Neural cell (in vitro differentiated cells): ENCODE measurements around the gene RASL10A. TPM values are rescaled to one million over a fixed set of nuclear protein-coding genes. Genes with fewer than 3 reads are reported as not detected.

Source experiments
- H2AFZ ChIP-seq: fragments of 200-600, 300-800 bp; sonication (generic), shearing (Covaris generic); 2 replicates; pipeline ENCODE4 v1.6.0; 2014; ENCODE audit warnings: low read depth, mild to moderate bottlenecking, antibody characterized with exemption, low read length, moderate library complexity
- H3F3A ChIP-seq: fragments of 200-600 bp; shearing (Covaris generic); 2 replicates; pipeline ENCODE4 v1.6.1; 2016; ENCODE audit warnings: mild to moderate bottlenecking, moderate library complexity, mixed read lengths, antibody characterized with exemption, low read length; ENCODE audit not compliant: insufficient read depth, poor library complexity, severe bottlenecking
- H3K27ac ChIP-seq: fragments of 200-600, 300-800 bp; sonication (generic), shearing (Covaris generic); 2 replicates; pipeline ENCODE4 v1.5.1; 2014; ENCODE audit warnings: mild to moderate bottlenecking, low read length, moderate library complexity
- H3K27me3 ChIP-seq: fragments of 300-800, 200-600 bp; sonication (generic), shearing (Covaris generic); 2 replicates; pipeline ENCODE4 v1.6.0; 2014; ENCODE audit warnings: mild to moderate bottlenecking, low read depth, low read length, moderate library complexity; ENCODE audit not compliant: insufficient read depth
- H3K36me3 ChIP-seq: fragments of 300-800, 200-600 bp; sonication (generic), shearing (Covaris generic); 2 replicates; pipeline ENCODE4 v1.5.1; 2014; ENCODE audit warnings: mild to moderate bottlenecking, antibody characterized with exemption, low read length, moderate library complexity; ENCODE audit not compliant: insufficient read depth
- H3K4me2 ChIP-seq: fragments of 300-800, 200-600 bp; sonication (generic), shearing (Covaris generic); 2 replicates; pipeline ENCODE4 v1.6.0; 2014; ENCODE audit warnings: mild to moderate bottlenecking, low read length
- H3K4me3 ChIP-seq: fragments of 300-800, 200-600 bp; sonication (generic), shearing (Covaris generic); 2 replicates; pipeline ENCODE4 v1.5.1; 2014; ENCODE audit warnings: mild to moderate bottlenecking, low read length, moderate library complexity
- H3K79me2 ChIP-seq: fragments of 200-600 bp; shearing (Covaris generic); replicated peaks from 2 replicates; pipeline ENCODE4 v1.6.0; 2014; ENCODE audit warnings: mild to moderate bottlenecking, low read length, moderate library complexity; ENCODE audit not compliant: insufficient read depth
- H3K9ac ChIP-seq: fragments of 300-800, 200-600 bp; sonication (generic), shearing (Covaris generic); 2 replicates; pipeline ENCODE4 v1.6.1; 2016; ENCODE audit warnings: mild to moderate bottlenecking, low read length, mixed read lengths
- H3K9me2 ChIP-seq: fragments of 200-600 bp; shearing (Covaris generic); 2 replicates; pipeline ENCODE4 v1.6.1; 2016; ENCODE audit warnings: mild to moderate bottlenecking, low read length, mixed read lengths; ENCODE audit not compliant: insufficient read depth
- H3K9me3 ChIP-seq: fragments of 200-600, 300-800 bp; sonication (generic), shearing (Covaris generic); 2 replicates; pipeline ENCODE4 v1.6.1; 2016; ENCODE audit warnings: mild to moderate bottlenecking, mixed run types, low read length, moderate library complexity, mixed read lengths
- H4K20me1 ChIP-seq: fragments of 200-600 bp; shearing (Covaris generic); 2 replicates; pipeline ENCODE4 v1.6.1; 2016; ENCODE audit warnings: mild to moderate bottlenecking, mixed run types; ENCODE audit not compliant: insufficient read depth
- EP300 ChIP-seq: fragments of 450-650 bp; conservative IDR thresholded peaks from 2 replicates; pipeline ENCODE4 v1.6.1; 2014; ENCODE audit warnings: antibody characterized with exemption, mild to moderate bottlenecking, moderate library complexity; ENCODE audit not compliant: poor library complexity, severe bottlenecking
- EZH2 ChIP-seq: fragments of 200-600, 300-800 bp; shearing (Covaris generic), sonication (generic); IDR thresholded peaks from 2 replicates; pipeline ENCODE4 v1.6.1; 2014; ENCODE audit warnings: antibody characterized with exemption, low read length, borderline replicate concordance, mild to moderate bottlenecking; ENCODE audit not compliant: insufficient read depth, poor library complexity, severe bottlenecking
- MXI1 ChIP-seq: fragments of 450-650 bp; conservative IDR thresholded peaks from 2 replicates; pipeline ENCODE4 v1.6.1; 2014; ENCODE audit warnings: antibody characterized with exemption, mild to moderate bottlenecking; ENCODE audit not compliant: poor library complexity, severe bottlenecking
- POLR2AphosphoS5 ChIP-seq: IDR thresholded peaks from 2 replicates; pipeline ENCODE4 v1.6.1; 2012
- RAD21 ChIP-seq: fragments of 450-650 bp; conservative IDR thresholded peaks from 2 replicates; pipeline ENCODE4 v1.6.1; 2014; ENCODE audit warnings: antibody characterized with exemption, mild to moderate bottlenecking, moderate library complexity
- SMC3 ChIP-seq: fragments of 450-650 bp; conservative IDR thresholded peaks from 2 replicates; pipeline ENCODE4 v1.6.1; 2014; ENCODE audit warnings: antibody characterized with exemption, mild to moderate bottlenecking, moderate library complexity; ENCODE audit not compliant: poor library complexity
- TAF1 ChIP-seq: IDR thresholded peaks from 2 replicates; pipeline ENCODE4 v1.6.1; 2012; ENCODE audit warnings: low read depth
- polyA plus RNA-seq: library from polyadenylated mRNA; depleted of rRNA; stranded (reverse); fragments of >200 nt; gene quantifications from 2 replicates; pipeline ENCODE4 v1.2.3, GENCODE V29; 2014
- TF ChIP-seq, protein P1 (sequence below): fragments of 450-650 bp; IDR thresholded peaks from 2 replicates; pipeline ENCODE4 v1.5.1; 2014; ENCODE audit warnings: antibody characterized with exemption, mild to moderate bottlenecking, moderate library complexity; ENCODE audit not compliant: poor library complexity, severe bottlenecking
- TF ChIP-seq, protein P2 (sequence below): IDR thresholded peaks from 2 replicates; pipeline ENCODE4 v1.6.1; 2012; ENCODE audit warnings: borderline replicate concordance

The RASL10A gene
- polyA plus RNA-seq, 1 donor from 2014 or later: 3.0 TPM

DNA sequence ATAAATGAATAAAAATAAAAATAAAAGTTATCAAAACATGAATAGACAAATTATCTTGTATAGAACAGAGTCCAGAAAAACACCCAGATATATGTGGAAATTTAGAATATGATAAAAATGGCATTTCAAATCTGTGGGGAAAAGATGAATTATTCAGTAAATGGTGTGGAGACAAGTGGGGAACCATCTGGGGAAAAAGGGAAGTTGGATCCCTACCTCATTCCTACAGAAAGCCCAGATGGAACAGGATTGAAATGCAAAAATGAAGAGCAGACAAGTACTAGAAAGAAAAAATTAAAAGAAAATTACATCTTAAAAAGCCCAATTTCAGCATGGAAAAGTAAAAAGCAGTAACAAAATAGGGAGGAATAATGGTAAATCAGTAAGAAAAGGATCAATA, 8.1 kb upstream of the RASL10A start:
- Histone ChIP-seq H3K79me2 (no peaks in the 10 kb centered on the region), H3K4me3 (no peak overlapping the region), H3K9ac (no peak overlapping the region), H3K27ac (no peak overlapping the region), H3K9me3 (no peaks in the 10 kb centered on the region), H3K4me2 (no peak overlapping the region), H3K27me3 (no peaks in the 10 kb centered on the region), H4K20me1 (no peaks in the 10 kb centered on the region), H3F3A (no peaks in the 10 kb centered on the region), H3K9me2 (no peaks in the 10 kb centered on the region), H3K36me3 (no peaks in the 10 kb centered on the region), H2AFZ (no peak overlapping the region)
- TF ChIP-seq RAD21 (no peak), MXI1 (no peak), POLR2AphosphoS5 (no peak), TAF1 (no peak), EZH2 (no peak), SMC3 (no peak), EP300 (no peak)
- TF ChIP-seq, protein P1, sequence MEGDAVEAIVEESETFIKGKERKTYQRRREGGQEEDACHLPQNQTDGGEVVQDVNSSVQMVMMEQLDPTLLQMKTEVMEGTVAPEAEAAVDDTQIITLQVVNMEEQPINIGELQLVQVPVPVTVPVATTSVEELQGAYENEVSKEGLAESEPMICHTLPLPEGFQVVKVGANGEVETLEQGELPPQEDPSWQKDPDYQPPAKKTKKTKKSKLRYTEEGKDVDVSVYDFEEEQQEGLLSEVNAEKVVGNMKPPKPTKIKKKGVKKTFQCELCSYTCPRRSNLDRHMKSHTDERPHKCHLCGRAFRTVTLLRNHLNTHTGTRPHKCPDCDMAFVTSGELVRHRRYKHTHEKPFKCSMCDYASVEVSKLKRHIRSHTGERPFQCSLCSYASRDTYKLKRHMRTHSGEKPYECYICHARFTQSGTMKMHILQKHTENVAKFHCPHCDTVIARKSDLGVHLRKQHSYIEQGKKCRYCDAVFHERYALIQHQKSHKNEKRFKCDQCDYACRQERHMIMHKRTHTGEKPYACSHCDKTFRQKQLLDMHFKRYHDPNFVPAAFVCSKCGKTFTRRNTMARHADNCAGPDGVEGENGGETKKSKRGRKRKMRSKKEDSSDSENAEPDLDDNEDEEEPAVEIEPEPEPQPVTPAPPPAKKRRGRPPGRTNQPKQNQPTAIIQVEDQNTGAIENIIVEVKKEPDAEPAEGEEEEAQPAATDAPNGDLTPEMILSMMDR: no peak
- TF ChIP-seq, protein P2, sequence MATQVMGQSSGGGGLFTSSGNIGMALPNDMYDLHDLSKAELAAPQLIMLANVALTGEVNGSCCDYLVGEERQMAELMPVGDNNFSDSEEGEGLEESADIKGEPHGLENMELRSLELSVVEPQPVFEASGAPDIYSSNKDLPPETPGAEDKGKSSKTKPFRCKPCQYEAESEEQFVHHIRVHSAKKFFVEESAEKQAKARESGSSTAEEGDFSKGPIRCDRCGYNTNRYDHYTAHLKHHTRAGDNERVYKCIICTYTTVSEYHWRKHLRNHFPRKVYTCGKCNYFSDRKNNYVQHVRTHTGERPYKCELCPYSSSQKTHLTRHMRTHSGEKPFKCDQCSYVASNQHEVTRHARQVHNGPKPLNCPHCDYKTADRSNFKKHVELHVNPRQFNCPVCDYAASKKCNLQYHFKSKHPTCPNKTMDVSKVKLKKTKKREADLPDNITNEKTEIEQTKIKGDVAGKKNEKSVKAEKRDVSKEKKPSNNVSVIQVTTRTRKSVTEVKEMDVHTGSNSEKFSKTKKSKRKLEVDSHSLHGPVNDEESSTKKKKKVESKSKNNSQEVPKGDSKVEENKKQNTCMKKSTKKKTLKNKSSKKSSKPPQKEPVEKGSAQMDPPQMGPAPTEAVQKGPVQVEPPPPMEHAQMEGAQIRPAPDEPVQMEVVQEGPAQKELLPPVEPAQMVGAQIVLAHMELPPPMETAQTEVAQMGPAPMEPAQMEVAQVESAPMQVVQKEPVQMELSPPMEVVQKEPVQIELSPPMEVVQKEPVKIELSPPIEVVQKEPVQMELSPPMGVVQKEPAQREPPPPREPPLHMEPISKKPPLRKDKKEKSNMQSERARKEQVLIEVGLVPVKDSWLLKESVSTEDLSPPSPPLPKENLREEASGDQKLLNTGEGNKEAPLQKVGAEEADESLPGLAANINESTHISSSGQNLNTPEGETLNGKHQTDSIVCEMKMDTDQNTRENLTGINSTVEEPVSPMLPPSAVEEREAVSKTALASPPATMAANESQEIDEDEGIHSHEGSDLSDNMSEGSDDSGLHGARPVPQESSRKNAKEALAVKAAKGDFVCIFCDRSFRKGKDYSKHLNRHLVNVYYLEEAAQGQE: no peak

DNA sequence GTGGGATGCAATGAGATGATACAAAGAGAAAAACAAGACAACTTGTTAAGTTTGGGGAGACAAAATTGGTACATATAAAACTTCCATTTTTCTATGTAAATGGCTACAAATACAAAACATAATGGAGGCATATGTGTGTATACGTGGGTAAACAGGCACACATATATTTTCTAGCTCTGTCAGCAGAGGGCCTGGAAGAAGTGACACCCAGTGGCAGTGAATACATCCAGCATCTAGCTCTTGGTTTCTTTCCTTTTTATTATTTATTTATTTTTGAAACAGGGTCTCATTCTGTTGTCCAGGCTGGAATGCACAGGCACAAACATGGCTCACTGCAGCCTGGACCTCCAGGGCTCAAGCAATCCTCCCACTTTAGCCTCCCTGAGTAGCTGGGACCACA, 5.0 kb upstream of the RASL10A start:
- Histone ChIP-seq H3K79me2 (no peaks in the 10 kb centered on the region), H2AFZ (no peak overlapping the region), H3K9ac (no peak overlapping the region), H3K36me3 (no peaks in the 10 kb centered on the region), H3K9me2 (no peaks in the 10 kb centered on the region), H3K4me2 (no peak overlapping the region), H3K27ac (no peak overlapping the region), H3F3A (no peaks in the 10 kb centered on the region), H3K27me3 (peaks cover 14% of the 10 kb centered on the region), H3K9me3 (no peaks in the 10 kb centered on the region), H4K20me1 (no peaks in the 10 kb centered on the region), H3K4me3 (no peak overlapping the region)
- TF ChIP-seq, protein P1: no peak
- TF ChIP-seq TAF1 (no peak), POLR2AphosphoS5 (no peak), EP300 (no peak), EZH2 (no peak), SMC3 (no peak), MXI1 (no peak), RAD21 (no peak)
- TF ChIP-seq, protein P2: no peak
